B cell (primary cell): ENCODE measurements around the gene CHMP1A. TPM values are rescaled to one million over a fixed set of nuclear protein-coding genes. Genes with fewer than 3 reads are reported as not detected.
"Not testable (repeated sequence)": the region's sequence is repeated elsewhere in the genome, so short reads cannot be mapped to it uniquely, and the experiment has no call there.

Experiments used
- ATAC-seq: fragments of 200-7000 bp; cut with Tn5 transposase; one replicate; pipeline ENCODE4 v1.10.0; 2021; ENCODE audit warnings: low read depth, mild to moderate bottlenecking, moderate number of reproducible peaks, moderate library complexity
- CTCF ChIA-PET: fragments of 350-600 bp; sonication (Branson Sonifier 250); formaldehyde crosslinking; loops from one replicate; lab custom pipeline; 2021; ENCODE audit warnings: antibody characterized with exemption, inconsistent platforms; lab: Charles Lee
- POLR2A ChIA-PET: fragments of 350-600 bp; sonication (Branson Sonifier 250); formaldehyde crosslinking; loops from one replicate; lab custom pipeline; 2021; ENCODE audit warnings: antibody characterized with exemption; lab: Charles Lee
- DNase-seq: peaks from one replicate; pipeline ENCODE4 v3.0.0; 2013
- H2AFZ ChIP-seq: 2 replicates; pipeline ENCODE4 v1.6.1; 2012; ENCODE audit warnings: mild to moderate bottlenecking, low read depth, low read length; ENCODE audit not compliant: insufficient read depth, poor library complexity, severe bottlenecking
- H3K27ac ChIP-seq, 2 donors: 1 replicate in 1 of 2; 2 replicates in 1 of 2; pipeline ENCODE4 v1.5.1; 2012 to 2013; ENCODE audit warnings: low read length in 2 of 2, mild to moderate bottlenecking in 2 of 2, moderate library complexity in 1 of 2
- H3K27me3 ChIP-seq, 4 experiments: fragments of 200-600 bp in 1 of 4; sonication (generic) in 1 of 4; replicated peaks in 1 of 4; 1 replicate in 2 of 4; 2 replicates in 2 of 4; pipeline versions ENCODE4 v1.6.1 to v1.7.0; 2013 to 2016; ENCODE audit warnings: low read length in 3 of 4, mild to moderate bottlenecking in 2 of 4, mixed read lengths in 1 of 4, moderate library complexity in 1 of 4; ENCODE audit not compliant: insufficient read depth in 4 of 4, control insufficient read depth in 3 of 4; ENCODE audit errors: control extremely low read depth in 1 of 4
- H3K36me3 ChIP-seq, 2 experiments: replicated peaks in 1 of 2; 1 replicate in 1 of 2; 2 replicates in 1 of 2; pipeline versions ENCODE4 v1.6.1 to v1.7.1; 2013; ENCODE audit warnings: low read length in 1 of 2; ENCODE audit not compliant: insufficient read depth in 2 of 2, control insufficient read depth in 1 of 2; ENCODE audit errors: control extremely low read depth in 1 of 2, extremely low read depth in 1 of 2
- H3K4me1 ChIP-seq, 2 donors: fragments of 200-600 bp in 1 of 2; sonication (generic) in 1 of 2; 1 replicate in 1 of 2; 2 replicates in 1 of 2; pipeline versions ENCODE4 v1.5.1 to v1.6.1; 2013 to 2017; ENCODE audit warnings: low read length in 2 of 2; ENCODE audit not compliant: control insufficient read depth in 2 of 2, insufficient read depth in 2 of 2
- H3K4me2 ChIP-seq: replicated peaks from 2 replicates; pipeline ENCODE3; 2012; ENCODE audit warnings: mild to moderate bottlenecking, low read depth, low read length; ENCODE audit not compliant: poor library complexity, severe bottlenecking
- H3K4me3 ChIP-seq, 5 experiments: fragments of 200-600 bp in 1 of 5; sonication (generic) in 1 of 5; 1 replicate in 3 of 5; 2 replicates in 2 of 5; pipeline versions ENCODE4 v1.5.1 to v1.7.0; 2011 to 2016; ENCODE audit warnings: low read length in 4 of 5, mild to moderate bottlenecking in 4 of 5, low read depth in 2 of 5, control low read depth in 1 of 5, moderate library complexity in 1 of 5; ENCODE audit not compliant: insufficient read depth in 1 of 5; ENCODE audit errors: control extremely low read depth in 1 of 5, extremely low read depth in 1 of 5
- H3K79me2 ChIP-seq: fragments of 200-600 bp; sonication (generic); one replicate; pipeline ENCODE4 v1.6.0; 2016; ENCODE audit warnings: low read length; ENCODE audit not compliant: control insufficient read depth, insufficient read depth
- H3K9ac ChIP-seq: fragments of 200-600 bp; sonication (generic); 2 replicates; pipeline ENCODE4 v1.6.1; 2017; ENCODE audit warnings: mild to moderate bottlenecking, low read length, moderate library complexity
- H3K9me3 ChIP-seq, 3 donors: one replicate each; pipeline versions ENCODE4 v1.6.1 to v1.7.1; 2013; ENCODE audit warnings: low read length in 2 of 3; ENCODE audit not compliant: control insufficient read depth in 2 of 3, insufficient read depth in 1 of 3; ENCODE audit errors: control extremely low read depth in 1 of 3
- H4K20me1 ChIP-seq: 2 replicates; pipeline ENCODE4 v1.6.0; 2012; ENCODE audit warnings: mild to moderate bottlenecking, low read length; ENCODE audit not compliant: insufficient read depth, control insufficient read depth, poor library complexity, severe bottlenecking
- H3K27ac Mint-ChIP-seq: one replicate; pipeline ENCODE4 v1.8.0; 2021; ENCODE audit warnings: mixed read lengths
- H3K27me3 Mint-ChIP-seq: one replicate; pipeline ENCODE4 v1.8.0; 2021; ENCODE audit warnings: mixed read lengths
- H3K4me1 Mint-ChIP-seq: one replicate; pipeline ENCODE4 v1.8.0; 2021; ENCODE audit warnings: mixed read lengths
- H3K4me3 Mint-ChIP-seq: one replicate; pipeline ENCODE4 v1.8.0; 2021; ENCODE audit warnings: mixed read lengths
- H3K9me3 Mint-ChIP-seq: one replicate; pipeline ENCODE4 v1.8.0; 2022; ENCODE audit warnings: mixed read lengths; ENCODE audit not compliant: insufficient read depth
- CTCF ChIP-seq: fragments of 200-600 bp; IDR thresholded peaks from one replicate; pipeline ENCODE4 v1.8.0; 2022; ENCODE audit warnings: antibody characterized with exemption, mild to moderate bottlenecking
- EZH2 ChIP-seq: IDR thresholded peaks from 2 replicates; pipeline ENCODE4 v1.6.1; 2012; ENCODE audit warnings: borderline replicate concordance, low read depth, mild to moderate bottlenecking, moderate library complexity, low read length; ENCODE audit not compliant: insufficient read depth, poor library complexity, severe bottlenecking
- WGBS: methylation state at CpG from one replicate; pipeline ENCODE4 v1.1.5; 2013; ENCODE audit warnings: missing lambda C conversion rate; ENCODE audit not compliant: insufficient coverage; 5-methylcytosine and 5-hydroxymethylcytosine counted together
- intact Hi-C: fragments of 100-400 bp; cut with micrococcal nuclease; formaldehyde crosslinking; loops from one replicate; pipeline ENCODE4 v1.10.0; 2022
- polyA plus RNA-seq: library from polyadenylated mRNA; depleted of rRNA; stranded (reverse); fragments of >200 nt; gene quantifications from 2 replicates; pipeline ENCODE4 v1.2.3, GENCODE V29; 2012
- total RNA-seq, 2 donors: library from RNA; stranded (reverse); fragments of 120-200 nt in 1 of 2; gene quantifications; 1 replicate in 1 of 2; 2 replicates in 1 of 2; pipeline versions ENCODE4 v1.2.3 to v1.2.4, GENCODE V29; 2013 to 2022

Gene CHMP1A
- total and polyA plus RNA-seq, 2 donors (not counting 1 experiment from before 2014, with no cell fraction given): 80.4 to 88.1 TPM

- WGBS: 86% methylated on average over 9 of the region's 9 CpGs
- no peaks in the 10 kb centered on the region for H3K27me3 Mint-ChIP-seq
Observed at GRCh38 chr16:89667633-89668032, 10.1 kb upstream of the CHMP1A start.

GRCh38 chr16:89667000-89667399, 9.5 kb upstream of the CHMP1A start:
- H3K27ac Mint-ChIP-seq: not testable (repeated sequence)

More at GRCh38 chr16:89667633-89668032, 10.1 kb upstream of the CHMP1A start:
- H3K4me3 ChIP-seq: no peak overlapping the region
- no peak for TF ChIP-seq EZH2
- no peak for TF ChIP-seq CTCF
- no peak overlapping the region for H3K4me2 ChIP-seq
- H3K27ac ChIP-seq: no peak overlapping the region
- H3K27me3 ChIP-seq: no peaks in the 10 kb centered on the region
- H3K9me3 ChIP-seq: peaks cover 0 to 3% (median 0%) of the 10 kb centered on the region in 3 donors
- POLR2A ChIA-PET: interaction anchor here (0.6 kb wide), 1 partner anchor 31 kb away, joined by 3 read pairs; no protein-coding TSS in a partner anchor
- H3K9ac ChIP-seq: no peak overlapping the region
- H4K20me1 ChIP-seq: no peaks in the 10 kb centered on the region
- no peaks in the 10 kb centered on the region for H3K36me3 ChIP-seq
- CTCF ChIA-PET: interaction anchor here (1.2 kb wide), 1 partner anchor 53 kb away, joined by 3 read pairs; no protein-coding TSS in a partner anchor
- no peak for DNase-seq
- no peak overlapping the region for H3K4me3 Mint-ChIP-seq
- no peaks in the 10 kb centered on the region for H3K9me3 Mint-ChIP-seq
- H3K27ac Mint-ChIP-seq: no peak overlapping the region
- intact Hi-C loops: no loop called here
- H3K79me2 ChIP-seq: no peaks in the 10 kb centered on the region
- peaks cover 3% of the 10 kb centered on the region for H3K4me1 Mint-ChIP-seq
- H3K4me1 ChIP-seq: no peaks in the 10 kb centered on the region
- ATAC-seq: no peak
- no peak overlapping the region for H2AFZ ChIP-seq

GRCh38 chr16:89664238-89664637, 6.7 kb upstream of the CHMP1A start:
- H3K4me1 ChIP-seq, H4K20me1 ChIP-seq, DNase-seq, CTCF ChIA-PET, H3K27me3 Mint-ChIP-seq, H3K27ac Mint-ChIP-seq, H3K4me1 Mint-ChIP-seq, H2AFZ ChIP-seq, H3K9me3 Mint-ChIP-seq, ATAC-seq, H3K4me3 ChIP-seq, H3K27me3 ChIP-seq, H3K79me2 ChIP-seq, H3K4me2 ChIP-seq, H3K4me3 Mint-ChIP-seq, H3K36me3 ChIP-seq, H3K27ac ChIP-seq, intact Hi-C loops, POLR2A ChIA-PET, H3K9ac ChIP-seq, H3K9me3 ChIP-seq: not testable (repeated sequence)
- WGBS: 94% methylated on average over 7 of the region's 11 CpGs

More at GRCh38 chr16:89667000-89667399, 9.5 kb upstream of the CHMP1A start:
- CTCF ChIA-PET, H3K79me2 ChIP-seq, H3K9me3 Mint-ChIP-seq, ATAC-seq, H3K27ac ChIP-seq, H3K27me3 ChIP-seq, H3K9ac ChIP-seq, H3K9me3 ChIP-seq, H3K4me1 Mint-ChIP-seq, H2AFZ ChIP-seq, H3K4me1 ChIP-seq, H3K36me3 ChIP-seq, H3K4me3 ChIP-seq, H3K4me3 Mint-ChIP-seq, H3K27me3 Mint-ChIP-seq, DNase-seq, H3K4me2 ChIP-seq, intact Hi-C loops, H4K20me1 ChIP-seq: not testable (repeated sequence)
- WGBS: no CpG with 5 or more reads among the region's 7 CpGs
- POLR2A ChIA-PET: interaction anchor here (0.6 kb wide), 1 partner anchor 31 kb away, joined by 3 read pairs; no protein-coding TSS in a partner anchor
